Activated CD8-positive, alpha-beta T cell treated with anti-CD3 and anti-CD28 coated beads for 36 hours (primary cell): ENCODE results near the gene GSE1. TPM values are rescaled to one million over a fixed set of nuclear protein-coding genes. Genes with fewer than 3 reads are reported as not detected.

Source experiments
- ATAC-seq: fragments of 200-7000 bp; cut with Tn5 transposase; one replicate; pipeline ENCODE4 v1.10.0; 2021; ENCODE audit warnings: mild to moderate bottlenecking, moderate library complexity
- CTCF ChIA-PET: fragments of 350-600 bp; sonication (Branson Sonifier 250); formaldehyde crosslinking; loops from one replicate; lab custom pipeline; 2021; ENCODE audit warnings: antibody characterized with exemption; lab: Charles Lee
- POLR2A ChIA-PET: fragments of 350-600 bp; sonication (Branson Sonifier 250); formaldehyde crosslinking; loops from one replicate; lab custom pipeline; 2021; ENCODE audit warnings: antibody characterized with exemption; lab: Charles Lee
- DNase-seq: peaks from one replicate; pipeline ENCODE4 v3.0.0-alpha.2; 2020
- H3K27ac Mint-ChIP-seq: one replicate; pipeline ENCODE4 v1.8.0; 2021; ENCODE audit warnings: mild to moderate bottlenecking, mixed read lengths
- H3K27me3 Mint-ChIP-seq: one replicate; pipeline ENCODE4 v1.8.0; 2021; ENCODE audit warnings: mixed read lengths
- H3K36me3 Mint-ChIP-seq: one replicate; pipeline ENCODE4 v1.8.0; 2021; ENCODE audit warnings: low read depth, mixed read lengths
- H3K4me1 Mint-ChIP-seq: one replicate; pipeline ENCODE4 v1.8.0; 2021; ENCODE audit warnings: low read depth, mixed read lengths
- H3K4me3 Mint-ChIP-seq: one replicate; pipeline ENCODE4 v1.8.0; 2021; ENCODE audit warnings: mild to moderate bottlenecking, moderate library complexity, mixed read lengths
- H3K9me3 Mint-ChIP-seq: one replicate; pipeline ENCODE4 v1.8.0; 2021; ENCODE audit warnings: mixed read lengths
- CTCF ChIP-seq: fragments of 200-600 bp; IDR thresholded peaks from one replicate; pipeline ENCODE4 v1.8.0; 2022; ENCODE audit warnings: antibody characterized with exemption, mild to moderate bottlenecking
- intact Hi-C: fragments of 100-400 bp; cut with micrococcal nuclease; formaldehyde crosslinking; loops from one replicate; pipeline ENCODE4 v1.10.0; 2022
- total RNA-seq, 2 experiments: library from RNA; stranded (reverse); gene quantifications; one replicate each; pipeline ENCODE4 v1.2.3, GENCODE V29; 2021

Gene GSE1
- total RNA-seq, 2 experiments from 2014 or later: 33.6 to 34.5 TPM

DNA sequence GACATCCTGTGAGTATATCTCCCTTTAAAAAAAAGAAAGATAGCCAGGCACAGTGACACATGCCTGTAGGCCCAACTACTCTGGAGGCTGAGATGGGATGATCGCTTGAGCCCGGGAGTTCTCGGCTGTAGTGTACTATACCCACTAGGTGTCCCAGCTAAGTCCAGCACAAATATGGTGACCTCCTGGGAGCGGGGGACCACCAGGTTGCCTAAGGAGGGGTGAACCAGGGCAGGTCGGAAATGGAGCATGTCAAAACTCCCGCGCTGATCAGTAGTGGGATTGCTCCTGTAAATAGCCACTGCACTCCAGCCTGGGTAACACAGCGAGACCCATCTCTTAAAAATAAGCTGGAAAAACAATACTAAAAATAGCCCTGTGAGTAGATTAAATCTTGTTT is 46.2 kb downstream of the GSE1 start:
- H3K36me3 Mint-ChIP-seq: peaks cover 23% of the 10 kb centered on the region
- H3K4me3 Mint-ChIP-seq: no peak overlapping the region
- POLR2A ChIA-PET: no interaction called here
- ATAC-seq (no peak), DNase-seq (no peak)
- TF ChIP-seq CTCF: no peak
- intact Hi-C loops: no loop called here
- CTCF ChIA-PET: interaction anchor here (0.7 to 8.2 kb wide), 21 partner anchors 9 to 239 kb away, joined by 3 to 84 read pairs (median 4); partner anchors contain the start of gene GINS2
- H3K27me3 Mint-ChIP-seq: no peaks in the 10 kb centered on the region
- H3K4me1 Mint-ChIP-seq: no peaks in the 10 kb centered on the region
- H3K27ac Mint-ChIP-seq: no peak overlapping the region
- H3K9me3 Mint-ChIP-seq: no peaks in the 10 kb centered on the region

DNA sequence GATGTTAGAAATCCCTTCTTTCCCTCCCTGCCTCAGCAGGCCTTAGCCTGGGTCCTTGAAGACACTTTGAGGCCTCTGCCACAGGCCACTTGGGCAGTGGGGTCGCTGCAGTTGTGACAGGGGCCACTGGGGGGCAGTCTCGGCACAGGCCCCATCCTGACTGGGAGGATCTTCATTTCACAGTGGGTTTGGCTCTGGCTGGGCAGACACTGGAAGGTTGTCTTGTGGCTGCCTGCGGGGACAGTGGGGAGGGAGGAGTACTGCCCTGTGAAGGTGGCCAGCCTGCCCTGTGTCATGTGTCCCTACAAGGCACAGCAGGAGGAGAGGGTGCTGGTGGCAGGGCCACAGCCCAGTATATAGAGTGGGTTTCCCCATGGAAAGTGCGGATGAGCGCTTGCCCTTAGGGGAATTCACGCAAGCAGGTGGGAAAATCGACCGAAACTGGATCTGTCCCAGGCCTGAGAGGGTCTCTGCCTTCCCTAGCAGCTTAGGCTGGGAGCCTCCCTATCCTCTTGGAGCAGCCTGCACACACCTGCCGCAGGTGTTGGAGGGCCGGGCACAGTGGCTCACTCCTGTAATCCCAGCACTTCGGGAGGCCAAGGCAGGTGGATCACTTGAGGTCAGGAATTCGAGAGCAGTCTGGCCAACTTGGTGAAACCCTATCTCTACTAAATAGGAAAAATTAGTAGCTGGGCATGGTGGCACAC is 46.8 kb downstream of the GSE1 start:
- intact Hi-C loops: no loop called here
- Mint-ChIP-seq H3K4me3 (no peak overlapping the region), H3K4me1 (no peaks in the 10 kb centered on the region), H3K27me3 (no peaks in the 10 kb centered on the region), H3K27ac (no peak overlapping the region), H3K9me3 (no peaks in the 10 kb centered on the region), H3K36me3 (peaks cover 23% of the 10 kb centered on the region)
- ATAC-seq (peak; percentile 97), DNase-seq (peak; percentile 83)
- ChIA-PET POLR2A (no interaction called here), CTCF (interaction anchor here (0.6 to 8.2 kb wide), 24 partner anchors 10 to 239 kb away, joined by 3 to 84 read pairs (median 4); partner anchors contain the start of gene GINS2)
- peak; percentile 82 for TF ChIP-seq CTCF

DNA sequence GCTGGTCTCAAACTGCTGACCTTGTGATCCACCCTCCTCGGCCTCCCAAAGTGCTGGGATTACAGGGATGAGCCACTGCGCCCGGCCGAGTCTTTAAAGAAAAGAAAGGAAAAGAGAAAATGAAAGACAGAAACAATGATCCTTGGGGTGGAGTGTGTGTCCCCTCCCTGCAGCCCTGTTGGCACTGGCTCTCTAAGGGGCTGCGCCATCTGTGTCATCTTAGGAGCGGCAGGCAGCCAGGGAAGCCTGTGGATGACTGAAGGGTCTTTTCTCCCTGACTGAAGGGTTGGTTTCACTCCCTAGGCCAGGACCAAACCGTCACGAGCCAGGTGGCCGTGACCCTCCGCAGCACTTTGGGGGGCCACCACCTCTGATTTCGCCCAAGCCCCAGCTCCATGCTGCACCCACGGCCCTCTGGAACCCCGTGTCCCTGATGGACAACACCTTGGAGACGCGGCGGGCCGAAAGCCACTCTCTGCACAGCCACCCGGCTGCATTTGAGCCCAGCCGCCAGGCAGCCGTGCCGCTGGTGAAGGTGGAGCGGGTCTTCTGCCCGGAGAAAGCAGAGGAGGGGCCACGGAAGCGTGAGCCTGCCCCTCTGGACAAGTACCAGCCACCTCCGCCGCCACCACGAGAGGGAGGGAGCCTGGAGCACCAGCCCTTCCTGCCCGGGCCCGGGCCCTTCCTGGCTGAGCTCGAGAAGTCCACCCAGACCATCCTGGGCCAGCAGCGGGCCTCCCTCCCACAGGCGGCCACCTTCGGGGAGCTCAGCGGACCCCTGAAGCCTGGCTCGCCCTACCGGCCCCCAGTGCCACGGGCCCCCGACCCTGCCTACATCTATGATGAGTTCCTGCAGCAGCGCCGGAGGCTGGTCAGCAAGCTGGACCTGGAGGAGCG is 48.0 kb downstream of the GSE1 start:
- Mint-ChIP-seq H3K36me3 (peaks cover 26% of the 10 kb centered on the region), H3K4me3 (no peak overlapping the region), H3K27me3 (no peaks in the 10 kb centered on the region), H3K9me3 (no peaks in the 10 kb centered on the region), H3K4me1 (no peaks in the 10 kb centered on the region), H3K27ac (no peak overlapping the region)
- intact Hi-C loops: no loop called here
- ATAC-seq (no peak), DNase-seq (no peak)
- ChIA-PET POLR2A (interaction anchor here (1.4 kb wide), 1 partner anchor 11 kb away, joined by 3 read pairs; no protein-coding TSS in a partner anchor), CTCF (interaction anchor here (0.7 to 8.2 kb wide), 4 partner anchors 14 to 232 kb away, joined by 3 to 84 read pairs (median 14); no protein-coding TSS in a partner anchor)
- TF ChIP-seq CTCF: no peak

DNA sequence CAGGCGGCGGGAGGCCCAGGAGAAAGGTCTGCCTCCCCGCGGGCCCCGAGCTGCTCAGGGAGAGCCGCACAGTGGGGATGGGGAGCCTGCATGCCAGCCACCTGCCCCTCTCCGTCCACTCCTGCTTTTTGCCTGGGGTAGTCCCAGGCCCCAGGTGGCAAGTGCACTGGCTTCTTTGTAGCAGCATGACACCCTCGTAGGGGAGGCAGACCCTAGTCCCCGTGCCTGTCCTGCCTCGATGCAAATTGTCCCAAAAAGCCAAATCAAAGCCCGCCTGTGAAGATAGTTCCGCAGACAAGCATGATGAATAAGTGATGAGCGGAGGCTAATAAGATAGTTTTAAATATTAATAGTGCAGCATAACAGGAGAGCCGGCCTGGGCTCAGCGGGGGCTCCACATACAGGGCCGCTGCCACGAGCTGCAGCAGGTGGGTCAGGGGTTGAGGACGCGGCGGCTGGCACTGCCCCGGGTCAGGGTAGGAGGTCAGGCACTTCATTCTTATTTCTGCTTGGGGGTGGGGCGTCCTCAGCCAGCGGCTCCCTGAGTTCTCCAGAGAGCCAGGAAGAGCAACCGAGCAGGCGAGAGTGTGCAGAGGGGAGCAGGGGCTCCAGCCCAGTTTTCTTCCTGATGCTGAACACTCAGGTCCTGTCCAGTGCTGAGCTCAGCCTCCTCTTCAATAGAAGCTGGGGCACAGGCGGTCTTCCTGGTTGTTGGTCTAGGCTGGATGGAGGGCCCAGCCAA is 48.8 kb downstream of the GSE1 start:
- Mint-ChIP-seq H3K36me3 (peaks cover 26% of the 10 kb centered on the region), H3K27ac (no peak overlapping the region), H3K9me3 (no peaks in the 10 kb centered on the region), H3K4me1 (no peaks in the 10 kb centered on the region), H3K4me3 (no peak overlapping the region), H3K27me3 (no peaks in the 10 kb centered on the region)
- no peak for TF ChIP-seq CTCF
- ChIA-PET CTCF (interaction anchor here (8.2 kb wide), 1 partner anchor 56 kb away, joined by 84 read pairs; no protein-coding TSS in a partner anchor), POLR2A (interaction anchor here (1.4 kb wide), 1 partner anchor 10 kb away, joined by 3 read pairs; no protein-coding TSS in a partner anchor)
- DNase-seq (no peak), ATAC-seq (no peak)
- intact Hi-C loops: no loop called here
